C4-2B (cell line): ENCODE results near the gene MYBPC3.

ENCODE experiments used
- H3K27ac ChIP-seq: fragments of 450-650 bp; 2 replicates; pipeline ENCODE4 v1.5.1; 2017
- CTCF ChIP-seq: fragments of 450-650 bp; conservative IDR thresholded peaks from 2 replicates; pipeline ENCODE4 v1.5.1; 2017; ENCODE audit warnings: mild to moderate bottlenecking
- ZFX ChIP-seq: fragments of 450-650 bp; IDR thresholded peaks from 2 replicates; pipeline ENCODE4 v1.6.1; 2017

MYBPC3 gene

GRCh38 chr11:47394322-47395222, 42.1 kb upstream of the MYBPC3 start:
- no peak overlapping the region for H3K27ac ChIP-seq
- TF ChIP-seq CTCF (no peak), ZFX (no peak)

- H3K27ac ChIP-seq = no peak overlapping the region
- TF ChIP-seq ZFX (no peak), CTCF (no peak)
Measured at GRCh38 chr11:47394050-47394321, 41.5 kb upstream of the MYBPC3 start.

- TF ChIP-seq ZFX = no peak
- TF ChIP-seq CTCF = no peak
- no peak overlapping the region for H3K27ac ChIP-seq
Measured at GRCh38 chr11:47393163-47394049, 40.9 kb upstream of the MYBPC3 start.

- H3K27ac ChIP-seq = no peak overlapping the region
- TF ChIP-seq ZFX (no peak), CTCF (no peak)
Measured at GRCh38 chr11:47392546-47393162, 40.2 kb upstream of the MYBPC3 start.

- TF ChIP-seq ZFX (no peak), CTCF (no peak)
- H3K27ac ChIP-seq = no peak overlapping the region
Measured at GRCh38 chr11:47391711-47392432, 39.4 kb upstream of the MYBPC3 start.

GRCh38 chr11:47391077-47391583, 38.6 kb upstream of the MYBPC3 start:
- TF ChIP-seq ZFX (no peak), CTCF (no peak)
- H3K27ac ChIP-seq = no peak overlapping the region
